HEK293T (cell line): Measurements from ENCODE around the gene MAGEA8.

Source experiments
- BHLHE40 ChIP-seq: fragments of 450-650 bp; IDR thresholded peaks from 2 replicates; pipeline ENCODE4 v1.6.1; 2016; ENCODE audit warnings: mild to moderate bottlenecking, moderate library complexity, borderline replicate concordance
- FOXA1 ChIP-seq: fragments of 450-650 bp; IDR thresholded peaks from 2 replicates; pipeline ENCODE4 v1.6.1; 2016; ENCODE audit warnings: mild to moderate bottlenecking
- FOXK2 ChIP-seq: fragments of 450-650 bp; IDR thresholded peaks from 2 replicates; pipeline ENCODE4 v1.6.1; 2016; ENCODE audit warnings: mild to moderate bottlenecking
- FOXM1 ChIP-seq: fragments of 450-650 bp; IDR thresholded peaks from 2 replicates; pipeline ENCODE4 v1.6.1; 2017; ENCODE audit warnings: mild to moderate bottlenecking, borderline replicate concordance
- HDGF ChIP-seq: fragments of 450-650 bp; IDR thresholded peaks from 2 replicates; pipeline ENCODE4 v1.6.1; 2017; ENCODE audit warnings: antibody characterized with exemption, borderline replicate concordance
- LEF1 ChIP-seq: fragments of 450-650 bp; IDR thresholded peaks from 2 replicates; pipeline ENCODE4 v1.6.1; 2017; ENCODE audit warnings: mild to moderate bottlenecking, borderline replicate concordance
- PKNOX1 ChIP-seq: fragments of 450-650 bp; IDR thresholded peaks from 2 replicates; pipeline ENCODE4 v1.6.1; 2016
- SP1 ChIP-seq: fragments of 450-650 bp; IDR thresholded peaks from 2 replicates; pipeline ENCODE4 v1.6.1; 2017
- TARDBP ChIP-seq: fragments of 450-650 bp; IDR thresholded peaks from 2 replicates; pipeline ENCODE4 v1.6.1; 2016

- no peak for TF ChIP-seq FOXK2
- no peak for TF ChIP-seq BHLHE40
- no peak for TF ChIP-seq LEF1
- no peak for TF ChIP-seq PKNOX1
- no peak for TF ChIP-seq FOXA1
- TF ChIP-seq SP1 = no peak
- no peak for TF ChIP-seq HDGF
- no peak for TF ChIP-seq FOXM1
- no peak for TF ChIP-seq TARDBP
Measured at GRCh38 chrX:149846789-149847188, 34.2 kb upstream of the MAGEA8 start.
